K562 (cell line): Measurements from ENCODE around the gene HAUS1. TPM values are rescaled to one million over a fixed set of nuclear protein-coding genes. Genes with fewer than 3 reads are reported as not detected.

Experiments used
- CGGBP1 ChIP-seq: fragments of 250-450 bp; sonication (Bioruptor Pico); IDR thresholded peaks from 2 replicates; pipeline ENCODE4 v1.9.0; 2021; ENCODE audit warnings: mild to moderate bottlenecking
- CREB1 ChIP-seq, 2 experiments: sonication (generic) in 1 of 2; formaldehyde crosslinking in 1 of 2; IDR thresholded peaks; 2 replicates each; pipeline versions ENCODE4 v1.6.1 to v1.8.0; 2012 to 2022; ENCODE audit warnings: inconsistent platforms in 1 of 2, mild to moderate bottlenecking in 1 of 2, missing genetic modification reagents in 1 of 2, moderate library complexity in 1 of 2
- EGR1 ChIP-seq: fragments of 450-650 bp; conservative IDR thresholded peaks from 2 replicates; pipeline ENCODE4 v1.6.1; 2017; ENCODE audit warnings: mild to moderate bottlenecking
- FOS ChIP-seq: IDR thresholded peaks from 3 replicates; pipeline ENCODE4 v1.6.1; 2011; ENCODE audit not compliant: insufficient read length; ENCODE audit errors: extremely low read depth
- GATA2 ChIP-seq: sonication (generic); formaldehyde crosslinking; IDR thresholded peaks from 2 replicates; pipeline ENCODE4 v1.4.0; 2020; ENCODE audit warnings: mild to moderate bottlenecking, missing genetic modification reagents
- KLF6 ChIP-seq: fragments of 250-450 bp; sonication (Bioruptor Pico); IDR thresholded peaks from 2 replicates; pipeline ENCODE4 v1.4.0; 2020; ENCODE audit warnings: mild to moderate bottlenecking, moderate library complexity, borderline replicate concordance
- L3MBTL2 ChIP-seq: fragments of 450-650 bp; IDR thresholded peaks from 2 replicates; pipeline ENCODE4 v1.6.1; 2016; ENCODE audit warnings: mild to moderate bottlenecking, moderate library complexity
- LEF1 ChIP-seq: fragments of 450-650 bp; IDR thresholded peaks from 2 replicates; pipeline ENCODE4 v1.6.1; 2016; ENCODE audit warnings: mild to moderate bottlenecking
- NR4A1 ChIP-seq, 2 experiments: fragments of 250-450 bp in 1 of 2; fragments of 450-650 bp in 1 of 2; sonication (Bioruptor Pico) in 1 of 2; IDR thresholded peaks; 2 replicates each; pipeline versions ENCODE4 v1.4.0 to v1.6.1; 2016 to 2020; ENCODE audit warnings: mild to moderate bottlenecking in 2 of 2, missing compliant biosample characterization in 1 of 2, missing genetic modification characterization in 1 of 2, moderate library complexity in 1 of 2
- POLR2H ChIP-seq: IDR thresholded peaks from 2 replicates; pipeline ENCODE4 v1.6.1; 2016; ENCODE audit warnings: missing genetic modification characterization, low read depth, mild to moderate bottlenecking, control low read depth, missing compliant biosample characterization, moderate library complexity
- RBBP5 ChIP-seq: fragments of 200-600 bp; sonication (generic); IDR thresholded peaks from 2 replicates; pipeline ENCODE4 v1.6.1; 2012; ENCODE audit warnings: borderline replicate concordance, mild to moderate bottlenecking, low read length, control low read depth, inconsistent platforms; ENCODE audit not compliant: insufficient read depth, poor library complexity, severe bottlenecking
- RFX1 ChIP-seq: fragments of 450-650 bp; IDR thresholded peaks from 2 replicates; pipeline ENCODE4 v1.6.1; 2016; ENCODE audit warnings: mild to moderate bottlenecking, moderate library complexity
- SMAD4 ChIP-seq: fragments of 250-450 bp; sonication (Bioruptor Pico); conservative IDR thresholded peaks from 2 replicates; pipeline ENCODE4 v1.8.0; 2021; ENCODE audit warnings: inconsistent platforms, mild to moderate bottlenecking, moderate library complexity
- SMARCE1 ChIP-seq: fragments of 450-650 bp; IDR thresholded peaks from 2 replicates; pipeline ENCODE4 v1.7.1; 2016; ENCODE audit warnings: mild to moderate bottlenecking
- SOX6 ChIP-seq: fragments of 450-650 bp; IDR thresholded peaks from 2 replicates; pipeline ENCODE4 v1.6.1; 2014; ENCODE audit warnings: mild to moderate bottlenecking
- ZBTB1 ChIP-seq: sonication (generic); formaldehyde crosslinking; IDR thresholded peaks from 2 replicates; pipeline ENCODE4 v1.8.1; 2023; ENCODE audit warnings: missing genetic modification reagents, low read depth, mild to moderate bottlenecking, borderline replicate concordance
- ZBTB34 ChIP-seq: fragments of 250-450 bp; sonication (Bioruptor Pico); IDR thresholded peaks from 2 replicates; pipeline ENCODE4 v1.8.0; 2021; ENCODE audit warnings: mild to moderate bottlenecking, moderate library complexity
- ZMIZ1 ChIP-seq, 2 experiments: fragments of 150-350 bp in 1 of 2; IDR thresholded peaks; 2 replicates each; pipeline ENCODE4 v1.6.1; 2012 to 2016; ENCODE audit warnings: low read depth in 2 of 2, low read length in 2 of 2, mild to moderate bottlenecking in 1 of 2, moderate library complexity in 1 of 2
- polyA plus RNA-seq, 8 experiments: library from polyadenylated mRNA; depleted of rRNA in 4 of 8; stranded (reverse) in 5 of 8; unstranded in 3 of 8; fragments of >200 nt; fragmentation: Nextera tagmentation in 2 of 8; fragmentation: Illumina TruSeq in 1 of 8; extraction: Ambion mirVana in 2 of 8; extraction: Trizol in 1 of 8; gene quantifications; 2 replicates each; pipeline versions ENCODE4 v1.2.1 to v1.2.3, GENCODE V29; 2011 to 2014; ENCODE audit warnings: inconsistent platforms in 1 of 8, missing spikeins in 1 of 8
- total RNA-seq, 7 experiments: library from RNA; depleted of rRNA in 6 of 7; stranded (reverse); fragments of >200 nt in 6 of 7; fragmentation: Illumina TruSeq in 2 of 7; extraction: Trizol in 2 of 7; gene quantifications; 2 replicates each; pipeline versions ENCODE4 v1.2.1 to v1.2.3, GENCODE V29; 2011 to 2021; ENCODE audit warnings: low replicate concordance in 1 of 7
- TF ChIP-seq, protein P1 (sequence below), 2 experiments: fragments of 450-650 bp in 1 of 2; sonication (generic) in 1 of 2; formaldehyde crosslinking in 1 of 2; IDR thresholded peaks in 1 of 2; conservative IDR thresholded peaks in 1 of 2; 2 replicates each; pipeline versions ENCODE4 v1.6.1 to v1.8.1; 2016 to 2023; ENCODE audit warnings: mild to moderate bottlenecking in 2 of 2, moderate library complexity in 2 of 2, inconsistent platforms in 1 of 2, missing genetic modification reagents in 1 of 2
- TF ChIP-seq, protein P2 (sequence below): sonication (generic); IDR thresholded peaks from 2 replicates; pipeline ENCODE4 v1.6.1; 2016

The HAUS1 gene
- total and polyA plus RNA-seq, 9 of the 15 experiments (the other 6 are each of a cell fraction or from before 2014, with no cell fraction given): 45.6 to 135 (median 76.3) TPM

DNA sequence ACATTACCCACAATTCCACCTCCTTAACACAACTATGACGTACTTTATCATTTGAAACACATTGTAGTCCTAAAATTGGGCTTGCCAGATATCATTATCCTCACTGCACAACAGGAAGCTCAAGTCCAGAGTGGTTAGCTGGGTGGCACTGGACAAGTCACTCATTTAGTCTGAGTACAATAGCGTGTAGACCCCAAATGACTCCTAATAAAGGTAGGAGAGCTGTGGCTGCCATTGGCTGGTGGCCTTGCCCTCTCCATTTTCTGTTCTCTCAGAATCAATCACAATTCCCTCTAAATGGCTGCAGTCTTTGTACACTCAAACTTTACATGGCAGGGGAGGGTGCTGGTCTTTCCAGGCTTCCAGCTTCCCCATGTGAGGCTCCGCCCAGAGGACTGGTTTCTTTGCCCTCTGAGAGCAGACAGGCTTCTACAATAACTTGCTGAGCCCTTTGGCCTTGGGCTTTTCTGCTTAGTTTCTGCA, 43.8 kb upstream of the HAUS1 start (continued):
- TF ChIP-seq RBBP5 (peak; percentile 30), L3MBTL2 (peak; percentile 33; the same call in 1 of the 2 replicates), CREB1 (IDR thresholded peaks at IDR 0.05) (peak; percentile 80), CREB1 (CRISPR knock-in tag; IDR thresholded peaks at IDR 0.05) (no peak), FOS (no peak), GATA2 (CRISPR knock-in tag) (peak; percentile 55; the same call in 1 of the 2 replicates), SOX6 (peak; percentile 82), SMARCE1 (peak; percentile 68; the same call in 1 of the 2 replicates), ZMIZ1 (IDR thresholded peaks at IDR 0.05; ENCODE audit: low read depth in 2 of 2, low read length in 2 of 2) (peak in 1 of 2 experiments; percentile 76; a peak in 1 of 4 replicates), POLR2H (no peak), ZBTB1 (CRISPR knock-in tag) (no peak), SMAD4 (peak; percentile 44; the same call in 1 of the 2 replicates), ZBTB34 (CRISPR knock-in tag) (no peak), NR4A1 (CRISPR knock-in tag; IDR thresholded peaks at IDR 0.05) (no peak), NR4A1 (tag; IDR thresholded peaks at IDR 0.05) (0 out of 2 replicates have a peak, but pooled peaks have one; percentile 53), EGR1 (no peak), LEF1 (peak; percentile 43; the same call in 1 of the 2 replicates), RFX1 (no peak), KLF6 (CRISPR knock-in tag) (no peak), CGGBP1 (0 out of 2 replicates have a peak, but pooled peaks have one; percentile 23)
- TF ChIP-seq, protein P1, sequence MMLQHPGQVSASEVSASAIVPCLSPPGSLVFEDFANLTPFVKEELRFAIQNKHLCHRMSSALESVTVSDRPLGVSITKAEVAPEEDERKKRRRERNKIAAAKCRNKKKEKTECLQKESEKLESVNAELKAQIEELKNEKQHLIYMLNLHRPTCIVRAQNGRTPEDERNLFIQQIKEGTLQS (IDR thresholded peaks at IDR 0.05): no peak
- TF ChIP-seq, protein P1 (CRISPR knock-in tag; conservative IDR thresholded peaks at IDR 0.05): no peak
- TF ChIP-seq, protein P2, sequence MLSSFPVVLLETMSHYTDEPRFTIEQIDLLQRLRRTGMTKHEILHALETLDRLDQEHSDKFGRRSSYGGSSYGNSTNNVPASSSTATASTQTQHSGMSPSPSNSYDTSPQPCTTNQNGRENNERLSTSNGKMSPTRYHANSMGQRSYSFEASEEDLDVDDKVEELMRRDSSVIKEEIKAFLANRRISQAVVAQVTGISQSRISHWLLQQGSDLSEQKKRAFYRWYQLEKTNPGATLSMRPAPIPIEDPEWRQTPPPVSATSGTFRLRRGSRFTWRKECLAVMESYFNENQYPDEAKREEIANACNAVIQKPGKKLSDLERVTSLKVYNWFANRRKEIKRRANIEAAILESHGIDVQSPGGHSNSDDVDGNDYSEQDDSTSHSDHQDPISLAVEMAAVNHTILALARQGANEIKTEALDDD: peak; percentile 85
